GM12873 (cell line): ENCODE results near the gene H19.

Experiments used
- CTCF ChIP-seq: IDR thresholded peaks from 2 replicates; pipeline ENCODE4 v1.5.1; 2012; ENCODE audit warnings: low read depth, mild to moderate bottlenecking, moderate library complexity, low read length, control low read depth; ENCODE audit not compliant: insufficient read depth; ENCODE audit errors: missing control alignments

Gene H19

DNA sequence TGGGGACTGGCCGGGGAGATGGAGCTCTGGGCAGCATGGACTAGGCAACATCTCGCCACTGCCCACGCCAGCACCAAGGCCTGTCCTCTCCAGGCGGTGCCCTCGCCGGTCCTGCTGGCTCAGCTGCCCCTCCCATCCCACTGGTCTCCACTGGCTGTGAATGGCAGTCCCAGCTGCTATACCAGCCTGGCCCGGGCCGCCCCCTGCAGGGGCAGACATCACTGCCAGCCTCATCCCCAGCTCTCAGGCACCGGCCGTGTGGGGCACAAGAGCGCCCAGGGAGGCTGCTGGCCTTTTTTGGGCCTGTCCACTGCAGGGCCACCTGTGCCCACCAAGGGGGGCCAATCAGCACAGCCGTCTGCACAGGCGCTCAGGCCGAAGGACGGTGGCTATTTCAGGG is 30.1 kb upstream of the H19 start:
- no peak for TF ChIP-seq CTCF

DNA sequence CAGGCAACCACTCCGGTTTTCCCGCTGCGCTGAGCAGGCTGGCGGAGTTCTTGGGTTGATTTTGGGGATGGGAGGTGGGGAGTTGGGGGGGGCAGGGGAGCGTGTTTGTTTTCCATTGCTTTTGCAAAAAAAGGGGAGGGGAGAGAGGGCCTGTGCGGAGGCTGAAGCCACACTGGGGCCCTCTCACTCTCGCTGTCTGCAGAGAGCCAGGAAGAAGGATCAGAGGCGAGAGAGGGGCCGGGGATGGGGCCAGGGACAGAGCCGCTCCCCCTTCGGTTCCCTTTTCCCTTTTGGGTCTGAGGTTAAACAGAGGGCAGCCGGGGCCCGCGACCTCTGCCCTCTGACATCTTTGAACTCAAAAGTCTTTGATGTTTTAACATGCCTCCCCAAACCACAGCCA is 17.4 kb upstream of the H19 start:
- no peak for TF ChIP-seq CTCF

GRCh38 chr11:2012440-2012839 is 14.8 kb upstream of the H19 start:
- no peak for TF ChIP-seq CTCF

DNA sequence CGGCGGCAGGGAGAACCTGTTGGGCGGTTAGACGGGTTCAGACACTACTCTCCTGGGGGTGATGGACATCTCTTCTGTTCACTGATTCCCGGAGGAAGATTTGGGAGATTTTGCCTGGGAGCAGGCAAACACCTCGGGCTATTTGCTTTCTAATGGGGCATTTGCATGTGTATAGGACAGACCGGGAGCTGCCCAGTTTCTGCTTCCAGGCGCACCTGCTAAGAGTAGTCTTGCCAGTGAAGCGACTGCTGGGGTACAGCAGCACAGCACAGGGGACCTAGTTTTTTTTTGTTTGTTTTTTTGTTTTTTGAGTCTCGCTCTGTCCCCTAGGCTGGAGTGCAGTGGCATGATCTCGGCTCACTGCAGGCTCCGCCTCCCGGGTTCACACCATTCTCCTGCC is 6.8 kb upstream of the H19 start:
- TF ChIP-seq CTCF = no peak

DNA sequence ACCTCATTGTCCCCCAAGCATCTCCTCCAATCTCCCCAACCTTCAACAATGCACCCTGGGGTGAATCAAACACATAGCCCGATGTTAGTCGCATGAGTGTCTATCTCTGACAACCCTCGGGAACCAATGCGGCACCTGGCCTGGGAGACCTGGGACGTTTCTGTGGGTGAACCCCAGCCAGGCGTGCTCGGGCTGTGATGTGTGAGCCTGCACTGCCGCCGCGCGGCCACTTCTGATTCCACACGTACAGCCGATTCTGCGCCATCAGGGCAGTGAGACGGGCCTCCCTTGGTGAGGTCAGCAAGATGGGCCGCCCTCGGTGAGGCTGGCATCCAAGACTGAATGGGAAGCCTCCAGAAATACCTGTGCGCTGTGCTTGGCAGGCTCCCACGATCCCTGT is 5.2 kb upstream of the H19 start:
- no peak for TF ChIP-seq CTCF

DNA sequence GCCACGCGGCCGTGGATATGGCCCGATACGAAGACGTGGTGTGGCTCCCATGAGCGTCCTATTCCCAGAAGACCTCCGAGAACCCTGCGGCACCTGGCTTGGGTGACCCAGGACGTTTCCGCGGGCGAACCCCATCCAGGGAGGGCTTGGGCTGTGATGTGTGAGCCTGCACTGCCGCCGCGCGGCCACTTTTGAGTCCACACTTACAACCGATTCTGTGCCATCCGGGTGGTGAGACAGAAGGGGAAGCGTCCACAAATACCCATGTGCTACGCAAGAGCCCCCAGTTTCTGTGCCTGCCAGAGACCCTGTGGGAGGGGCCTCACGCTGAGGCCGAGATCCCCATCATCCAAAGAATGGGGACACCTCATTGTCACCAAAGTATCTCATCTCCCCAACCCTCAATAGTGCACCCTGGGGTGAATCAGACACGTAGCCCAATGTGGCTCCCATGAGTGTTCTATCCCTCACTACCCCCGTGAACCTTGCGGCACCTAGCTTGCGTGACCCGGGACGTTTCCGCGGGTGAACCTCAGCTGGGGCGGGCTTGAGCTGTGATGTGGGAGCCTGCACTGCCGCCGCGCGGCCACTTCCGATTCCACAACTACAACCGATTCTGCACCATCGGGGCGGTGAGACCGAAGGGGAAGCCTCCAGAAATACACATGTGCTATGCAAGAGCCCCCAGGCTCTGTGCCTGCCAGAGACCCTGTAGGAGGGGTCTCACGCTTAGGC is 4.6 kb upstream of the H19 start:
- no peak for TF ChIP-seq CTCF

DNA sequence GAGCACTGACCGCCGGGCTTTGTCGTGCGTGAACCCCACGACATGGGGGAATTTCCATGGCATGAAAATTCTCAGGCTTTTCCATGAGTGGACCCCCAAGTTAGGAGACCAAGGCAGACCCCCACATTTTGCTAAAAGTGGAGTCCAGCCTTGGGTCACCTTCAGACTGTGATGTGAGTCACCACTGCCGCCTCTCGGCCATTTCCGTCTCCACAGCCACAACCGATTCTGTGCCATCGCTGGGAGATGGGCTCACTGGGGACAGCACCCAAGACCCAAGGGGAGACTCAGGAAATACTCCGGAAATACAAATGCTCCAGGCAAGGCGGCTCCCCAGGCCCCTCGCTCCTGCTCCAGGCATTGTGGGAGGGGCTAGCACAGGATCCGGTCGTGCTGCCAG is 1.2 kb upstream of the H19 start:
- no peak for TF ChIP-seq CTCF
